Stimulated activated naive CD4-positive, alpha-beta T cell (primary cell): ENCODE data around the gene ANKFY1.
"Not testable (repeated sequence)": the region's sequence is repeated elsewhere in the genome, so short reads cannot be mapped to it uniquely, and the experiment has no call there.

Source experiments
- DNase-seq, 6 experiments: peaks; one replicate each; lab custom pipeline; 2025; lab: John Stamatoyannopoulos, UW

The ANKFY1 gene

DNA sequence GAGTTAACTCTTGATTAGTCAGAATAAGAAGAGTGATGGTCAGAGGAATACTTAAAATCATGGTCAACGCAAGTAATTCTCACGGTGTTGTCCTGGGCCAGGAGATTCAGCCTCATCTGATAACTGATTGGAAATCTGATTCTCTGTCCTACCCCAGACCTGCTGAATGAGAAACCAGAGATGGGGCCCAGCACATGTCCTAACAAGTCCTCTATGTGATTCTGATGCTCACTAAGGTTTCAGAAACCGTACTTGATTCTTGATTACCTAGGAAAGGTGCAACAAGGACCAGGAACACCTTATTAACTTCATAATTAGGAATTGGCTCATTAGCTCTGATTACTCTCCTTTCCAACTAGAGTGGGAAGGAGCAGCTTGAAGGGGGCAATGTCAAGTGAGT is 44.5 kb downstream of the ANKFY1 start:
- no peak for DNase-seq

DNA sequence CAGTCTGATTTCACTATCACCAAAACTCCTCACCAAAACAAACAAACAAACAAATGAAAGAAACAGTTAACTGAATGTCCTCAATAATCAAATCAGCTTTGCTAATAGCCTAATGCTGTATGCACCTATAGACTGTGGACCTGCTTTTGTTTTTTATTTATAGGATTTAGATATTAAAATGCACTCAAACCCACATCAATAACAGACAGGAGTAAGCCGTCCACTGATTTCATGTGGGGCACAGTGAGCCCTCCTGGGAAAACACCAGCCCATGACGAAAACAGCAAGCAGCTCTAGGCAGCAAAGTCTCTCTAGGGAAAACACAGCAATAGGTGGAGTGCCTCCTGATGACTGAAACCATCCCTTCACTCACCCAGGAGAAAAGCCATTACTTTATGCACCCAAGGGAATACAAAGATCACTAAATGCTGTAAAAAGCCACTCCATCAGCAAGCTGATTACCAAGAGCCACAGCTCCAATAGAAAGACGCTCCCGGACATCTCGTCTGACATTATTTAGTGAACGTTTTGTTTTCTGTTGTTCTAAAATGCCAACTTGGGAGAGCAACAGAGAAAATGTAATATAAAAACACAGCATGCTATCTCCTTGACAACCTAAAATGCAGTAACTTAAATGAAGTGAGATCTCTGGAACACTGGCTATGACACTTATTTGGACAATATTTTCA is 47.8 kb downstream of the ANKFY1 start:
- no peak for DNase-seq

- DNase-seq, result no peak
Measured at GRCh38 chr17:4214157-4214556, 49.6 kb downstream of the ANKFY1 start.

GRCh38 chr17:4209611-4210010 is 54.2 kb downstream of the ANKFY1 start:
- DNase-seq, result no peak

DNA sequence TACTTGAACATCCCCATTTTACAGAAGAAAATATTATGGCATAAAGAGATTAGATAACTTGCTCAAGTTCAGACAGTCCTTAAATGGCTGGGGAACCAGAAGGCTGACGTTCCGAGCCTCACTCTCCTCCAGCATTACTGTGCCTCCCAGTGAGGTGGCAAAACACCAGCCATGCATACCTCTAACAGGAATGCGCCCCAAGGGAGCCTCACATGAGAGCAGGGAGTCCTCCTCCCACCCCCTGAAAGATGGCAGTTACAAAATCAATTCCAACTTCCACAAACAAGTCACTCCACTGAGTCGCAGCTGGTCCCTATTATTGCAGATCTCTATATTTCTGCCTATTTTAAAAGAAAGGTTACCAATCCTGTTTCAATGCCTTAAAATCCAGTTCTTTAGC is 55.5 kb downstream of the ANKFY1 start:
- no peak for DNase-seq

DNA sequence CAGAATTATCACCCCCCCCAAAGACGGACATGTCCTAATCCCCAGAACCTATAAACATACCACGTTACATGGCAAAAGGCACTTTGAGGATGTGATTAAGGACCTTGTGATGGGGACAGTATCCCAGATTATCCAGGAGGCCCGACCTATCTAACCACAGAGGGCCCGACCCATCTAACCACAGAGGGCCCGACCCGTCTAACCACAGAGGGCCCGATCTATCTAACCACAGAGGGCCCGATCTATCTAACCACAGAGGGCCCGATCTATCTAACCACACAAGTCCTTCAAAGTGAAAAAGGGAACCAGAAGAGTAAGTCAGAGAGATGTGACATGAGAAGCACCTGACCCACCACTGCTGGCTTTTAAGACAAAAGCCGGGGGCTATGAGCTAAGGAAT is 56.8 kb downstream of the ANKFY1 start:
- DNase-seq, result no peak

GRCh38 chr17:4205917-4206316 is 57.9 kb downstream of the ANKFY1 start:
- DNase-seq, result no peak

- DNase-seq, result no peak
Measured at GRCh38 chr17:4204710-4205173, 59.0 kb downstream of the ANKFY1 start.

DNA sequence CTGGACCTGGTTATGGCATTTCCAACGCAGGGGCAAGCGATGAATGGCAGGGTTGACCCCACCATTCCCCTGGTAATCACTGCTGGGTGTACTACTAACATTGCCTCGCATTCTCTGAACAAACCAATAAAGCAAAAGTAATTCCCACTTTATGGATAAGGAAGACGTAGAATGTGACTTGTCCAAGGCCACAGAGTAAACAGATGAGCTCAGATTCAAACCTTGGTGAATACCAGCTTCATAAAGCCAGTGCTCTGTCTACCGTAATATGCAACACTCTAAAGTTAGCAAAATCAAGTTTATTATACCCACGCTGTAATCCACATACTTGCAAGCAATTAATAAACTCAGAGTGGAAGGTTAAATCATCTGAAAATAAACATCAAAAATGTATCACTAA is 59.6 kb downstream of the ANKFY1 start:
- DNase-seq, result no peak

DNA sequence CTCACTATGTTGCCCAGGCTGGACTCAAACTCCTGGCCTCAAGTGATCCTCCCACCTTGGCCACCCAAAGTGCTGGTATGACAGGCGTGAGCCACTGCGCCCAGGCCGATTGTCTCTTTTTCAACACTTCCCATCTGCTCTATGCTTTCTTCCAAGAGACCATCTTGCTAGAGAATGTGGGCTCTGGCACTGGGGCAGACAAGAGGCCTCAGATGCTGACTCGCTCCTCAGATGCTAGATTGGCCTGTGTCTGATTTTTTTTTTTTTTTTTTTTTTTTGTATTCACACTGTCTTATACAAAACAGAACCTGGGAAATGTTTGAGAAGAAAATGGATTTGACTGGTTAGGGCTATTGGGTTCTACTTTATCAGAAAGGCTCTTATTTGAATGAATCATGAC is 62.6 kb downstream of the ANKFY1 start:
- DNase-seq, result no peak

DNA sequence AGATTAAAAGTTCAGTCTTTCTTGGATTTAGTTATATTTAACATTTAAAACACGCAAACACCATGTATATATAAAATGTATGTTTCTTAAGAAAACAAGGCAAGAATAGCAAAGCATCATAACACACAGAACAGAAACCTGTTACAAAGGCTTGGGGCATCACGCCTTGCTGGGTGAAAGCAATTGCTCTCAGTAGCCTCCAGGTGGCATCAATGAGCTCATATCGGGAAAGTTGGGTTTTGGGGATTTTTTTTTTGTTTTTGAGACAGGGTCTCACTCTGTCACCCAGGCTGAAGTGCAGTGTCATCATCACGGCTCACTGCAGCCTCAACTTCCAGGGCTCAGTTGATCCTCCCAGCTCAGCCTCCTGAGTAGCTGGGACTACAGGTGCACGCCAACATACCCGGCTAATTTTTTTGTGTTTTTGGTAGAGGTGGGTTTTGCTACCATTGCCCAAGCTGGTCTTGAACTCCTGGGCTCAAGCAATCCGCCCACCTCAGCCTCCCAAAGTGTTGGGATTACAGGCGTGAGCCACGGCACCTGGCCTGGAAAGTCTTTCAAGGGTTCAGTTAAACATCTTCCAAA is 63.9 kb downstream of the ANKFY1 start:
- DNase-seq, result peak in 5 of 6 experiments; percentile 9 to 33 (median 18)

DNA sequence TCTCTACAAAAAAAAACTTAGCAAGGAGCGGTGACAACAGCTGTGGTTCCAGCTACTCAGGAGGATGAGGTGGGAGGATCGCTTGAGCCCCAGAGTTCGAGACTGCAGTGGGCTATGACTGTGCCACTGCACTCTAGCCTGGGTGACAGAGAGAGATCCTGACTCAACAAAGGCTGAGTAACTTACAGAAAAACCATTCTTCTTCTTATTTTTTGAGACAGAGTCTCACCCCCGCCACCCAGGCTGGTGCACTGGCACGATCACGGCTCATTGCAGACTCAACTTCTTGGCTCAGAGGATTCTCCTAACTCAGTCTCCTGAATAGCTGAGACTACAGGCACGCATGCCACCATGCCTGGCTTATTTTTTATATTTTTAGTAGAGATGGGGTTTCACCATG is 64.8 kb downstream of the ANKFY1 start:
- no peak for DNase-seq

- DNase-seq, result no peak
Measured at GRCh38 chr17:4195306-4195705, 68.5 kb downstream of the ANKFY1 start.

- no peak for DNase-seq
Measured at GRCh38 chr17:4194796-4195195, 69.0 kb downstream of the ANKFY1 start.

DNA sequence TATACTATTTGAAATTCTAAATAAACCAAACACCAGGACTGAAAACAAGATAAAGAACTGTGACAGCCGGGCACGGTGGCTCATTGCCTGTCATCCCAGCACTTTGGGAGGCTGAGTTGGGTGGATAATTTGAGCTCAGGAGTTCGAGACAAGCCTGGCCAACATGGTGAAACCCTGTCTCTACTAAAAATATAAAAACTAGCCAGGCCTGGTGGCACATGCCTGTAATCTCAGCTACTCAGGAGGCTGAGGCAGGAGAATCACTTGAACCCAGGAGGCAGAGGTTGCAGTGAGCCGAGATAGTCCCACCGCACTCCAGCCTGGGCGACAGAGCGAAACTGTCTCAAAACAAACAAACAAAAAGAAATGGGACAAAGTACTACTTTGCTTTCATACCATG is 73.0 kb downstream of the ANKFY1 start:
- not testable (repeated sequence) for DNase-seq

- DNase-seq, result peak in 3 of 6 experiments; percentile 16 to 32 (median 20)
Measured at GRCh38 chr17:4189280-4189679, 74.5 kb downstream of the ANKFY1 start.

DNA sequence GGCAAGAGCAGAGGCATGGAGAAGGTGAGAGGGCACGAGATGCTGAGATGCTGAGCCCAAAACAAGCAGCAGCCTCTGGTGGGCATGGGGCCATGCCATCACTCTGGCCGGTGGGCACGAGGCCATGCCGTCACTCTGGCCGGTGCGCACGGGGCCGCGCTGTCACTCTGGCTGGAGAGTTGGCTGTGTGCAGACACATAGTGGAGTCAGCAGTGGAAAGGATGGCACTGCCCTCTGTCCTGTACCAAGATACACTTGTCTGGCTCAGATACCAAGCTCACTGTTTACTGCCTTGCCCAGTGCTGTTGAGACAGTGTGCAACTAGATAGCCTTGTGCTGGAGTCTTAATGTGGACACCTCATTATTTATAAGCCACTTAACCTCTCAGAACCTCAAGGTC is 75.7 kb downstream of the ANKFY1 start:
- DNase-seq, result no peak

DNA sequence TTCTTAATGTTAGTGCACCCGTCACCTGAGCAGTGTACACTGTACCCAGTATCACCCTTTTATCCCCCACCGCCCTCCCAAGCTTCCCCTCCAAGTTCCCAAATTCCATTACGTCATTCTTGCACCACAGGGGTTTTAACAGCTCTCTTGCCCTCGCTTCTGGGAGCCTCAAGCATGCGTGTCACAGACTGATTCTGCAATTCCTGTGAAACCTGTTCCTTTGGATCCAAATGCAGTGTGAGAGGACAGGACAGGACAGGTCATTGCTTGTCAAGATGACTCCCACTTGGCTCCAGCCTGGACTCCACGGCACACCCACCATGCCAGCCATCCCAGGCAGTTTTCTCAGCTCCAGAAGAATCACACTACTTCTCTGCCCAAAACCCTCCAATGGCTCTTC is 76.7 kb downstream of the ANKFY1 start:
- no peak for DNase-seq

GRCh38 chr17:4186357-4186881 is 77.4 kb downstream of the ANKFY1 start:
- DNase-seq, result no peak

DNA sequence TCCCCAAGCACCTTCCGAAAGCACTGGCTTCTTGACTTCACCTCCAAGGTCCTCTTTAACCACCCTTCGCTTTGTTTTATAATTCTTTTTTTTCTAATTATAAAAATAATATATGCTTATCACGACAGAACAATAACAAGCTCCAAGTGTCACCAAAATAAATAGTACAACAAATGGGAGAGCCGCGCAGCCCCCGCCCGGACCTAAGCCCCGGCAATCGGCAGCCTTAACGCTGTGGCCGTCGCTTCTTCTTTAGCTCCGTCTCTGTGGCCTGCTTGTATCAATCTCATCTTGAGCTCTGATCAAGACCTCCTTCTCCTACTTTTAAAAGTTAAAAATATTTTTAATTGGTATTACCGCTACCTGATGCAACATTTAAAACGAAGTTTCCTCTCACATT is 78.1 kb downstream of the ANKFY1 start:
- no peak for DNase-seq

DNA sequence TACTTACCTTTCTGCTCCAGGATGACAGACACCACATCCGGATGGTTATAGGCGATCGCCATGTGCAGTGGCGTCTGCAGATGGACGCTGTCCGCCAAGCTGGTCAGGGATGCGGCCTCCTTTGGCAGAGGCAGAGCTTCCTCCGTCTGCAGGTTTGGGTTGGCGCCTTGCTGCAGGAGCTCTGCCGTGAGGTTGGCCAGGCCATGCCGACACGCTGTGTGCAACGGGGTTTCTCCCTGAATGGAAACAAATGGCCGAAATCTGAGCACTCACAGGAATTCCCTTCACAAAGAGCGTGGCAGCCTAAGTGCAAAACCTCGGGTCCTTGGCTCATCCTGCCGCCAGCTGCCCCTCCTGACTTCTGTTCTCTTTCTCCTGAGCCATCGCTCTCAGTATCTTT is 79.0 kb downstream of the ANKFY1 start:
- no peak for DNase-seq

GRCh38 chr17:4182043-4182442 is 81.7 kb downstream of the ANKFY1 start:
- DNase-seq, result no peak

GRCh38 chr17:4180791-4181190 is 83.0 kb downstream of the ANKFY1 start:
- DNase-seq, result no peak

DNA sequence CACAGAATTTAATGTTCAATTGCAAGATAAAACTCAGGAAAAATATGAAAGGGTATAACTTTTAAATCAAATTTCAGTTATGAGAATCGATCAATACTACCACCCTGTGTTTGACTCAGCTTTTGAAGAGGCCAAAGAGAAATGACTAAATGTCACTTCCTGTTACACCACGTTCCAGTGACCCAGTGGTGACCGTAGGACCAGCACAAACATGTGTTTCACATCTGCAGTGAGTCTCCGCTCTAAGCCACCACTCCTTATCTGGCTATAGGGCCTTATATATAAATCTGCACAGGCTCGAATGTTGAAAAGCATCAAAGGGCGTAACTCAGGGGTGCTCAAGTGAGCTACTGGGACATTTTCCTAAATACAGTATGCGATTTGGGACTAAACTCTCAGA is 84.7 kb downstream of the ANKFY1 start:
- DNase-seq, result no peak
